ENCODE results near the gene SRMS. TPM values are rescaled to one million over a fixed set of nuclear protein-coding genes. Genes with fewer than 3 reads are reported as not detected.

SRMS gene
- total and polyA plus RNA-seq, 2 donors (not counting 1 experiment from before 2014, with no cell fraction given), result not detected

- TF ChIP-seq, protein P1, sequence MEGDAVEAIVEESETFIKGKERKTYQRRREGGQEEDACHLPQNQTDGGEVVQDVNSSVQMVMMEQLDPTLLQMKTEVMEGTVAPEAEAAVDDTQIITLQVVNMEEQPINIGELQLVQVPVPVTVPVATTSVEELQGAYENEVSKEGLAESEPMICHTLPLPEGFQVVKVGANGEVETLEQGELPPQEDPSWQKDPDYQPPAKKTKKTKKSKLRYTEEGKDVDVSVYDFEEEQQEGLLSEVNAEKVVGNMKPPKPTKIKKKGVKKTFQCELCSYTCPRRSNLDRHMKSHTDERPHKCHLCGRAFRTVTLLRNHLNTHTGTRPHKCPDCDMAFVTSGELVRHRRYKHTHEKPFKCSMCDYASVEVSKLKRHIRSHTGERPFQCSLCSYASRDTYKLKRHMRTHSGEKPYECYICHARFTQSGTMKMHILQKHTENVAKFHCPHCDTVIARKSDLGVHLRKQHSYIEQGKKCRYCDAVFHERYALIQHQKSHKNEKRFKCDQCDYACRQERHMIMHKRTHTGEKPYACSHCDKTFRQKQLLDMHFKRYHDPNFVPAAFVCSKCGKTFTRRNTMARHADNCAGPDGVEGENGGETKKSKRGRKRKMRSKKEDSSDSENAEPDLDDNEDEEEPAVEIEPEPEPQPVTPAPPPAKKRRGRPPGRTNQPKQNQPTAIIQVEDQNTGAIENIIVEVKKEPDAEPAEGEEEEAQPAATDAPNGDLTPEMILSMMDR (conservative IDR thresholded peaks at IDR 0.05 in 1 of 2, IDR thresholded peaks at IDR 0.05 in 1 of 2; ENCODE audit: low read depth in 1 of 2, low read length in 2 of 2), result no peak
- no peak for TF ChIP-seq EZH2 (IDR thresholded peaks at IDR 0.05; ENCODE audit: low read length, missing control alignments)
- H2AFZ ChIP-seq (ENCODE audit: low read length), result no peak overlapping the region
- H3K79me2 ChIP-seq (ENCODE audit: control insufficient read depth, insufficient read depth, low read length), result no peaks in the 10 kb centered on the region
- no peak overlapping the region for H3K27ac ChIP-seq (ENCODE audit: insufficient read depth, low read length)
- H3K36me3 ChIP-seq (ENCODE audit: control insufficient read depth, insufficient read depth, low read length), result no peaks in the 10 kb centered on the region
- H3K9me3 ChIP-seq (ENCODE audit: control insufficient read depth, insufficient read depth, low read depth, low read length), result no peaks in the 10 kb centered on the region
- no peak for DNase-seq (ENCODE audit: low read depth in 2 of 2)
- no peaks in the 10 kb centered on the region for H4K20me1 ChIP-seq (ENCODE audit: control insufficient read depth, extremely low read depth, insufficient read depth, low read length)
- no peak overlapping the region for H3K4me3 ChIP-seq (replicated peaks in 1 of 4; ENCODE audit: control extremely low read depth in 1 of 4, insufficient read depth in 1 of 4, low read depth in 3 of 4, low read length in 4 of 4)
- H3K4me2 ChIP-seq (ENCODE audit: extremely low read depth, insufficient read depth, low read length), result no peak overlapping the region
- H3K4me1 ChIP-seq (ENCODE audit: control insufficient read depth, extremely low read depth, insufficient read depth, low read length), result peaks cover 3% of the 10 kb centered on the region
- no peak overlapping the region for H3K9ac ChIP-seq (ENCODE audit: insufficient read depth, low read length)
- no peaks in the 10 kb centered on the region for H3K27me3 ChIP-seq (ENCODE audit: control insufficient read depth, insufficient read depth, low read length)
Measured at GRCh38 chr20:63541371-63541770, 6.2 kb downstream of the SRMS start.

DNA sequence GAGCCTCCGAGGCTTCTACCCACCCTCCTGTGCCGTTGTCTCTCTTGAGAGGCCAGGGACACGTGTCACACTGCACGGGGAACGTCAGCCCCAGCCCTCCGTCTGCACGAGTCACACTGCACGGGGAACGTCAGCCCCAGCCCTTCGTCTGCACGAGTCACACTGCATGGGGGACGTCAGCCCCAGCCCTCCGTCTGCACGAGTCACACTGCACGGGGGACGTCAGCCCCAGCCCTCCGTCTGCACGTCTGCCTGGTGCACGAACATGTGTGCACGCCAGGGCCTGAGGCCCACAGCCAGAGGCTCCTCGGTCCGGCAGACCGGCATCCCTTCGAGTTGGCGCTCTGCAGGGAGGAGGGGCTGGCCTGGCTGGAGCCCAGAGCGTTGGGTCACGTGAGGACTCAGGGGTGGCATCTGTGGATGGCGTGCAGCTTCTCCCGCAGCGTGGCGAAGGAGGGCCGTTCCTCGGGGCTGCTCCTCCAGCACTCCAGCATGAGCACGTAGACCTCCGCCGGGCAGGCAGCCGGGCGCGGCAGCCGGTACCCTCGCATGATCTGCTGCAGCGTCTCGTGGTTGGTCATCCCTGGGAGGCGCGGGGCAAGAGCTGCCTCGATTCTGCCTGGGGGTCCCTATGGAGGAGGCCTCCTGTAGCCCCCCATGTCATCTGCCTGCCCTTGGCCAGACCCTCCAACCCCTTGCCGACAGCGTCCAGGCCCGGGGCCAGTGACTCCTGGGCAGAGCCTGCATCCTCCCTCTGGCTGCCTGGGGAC, 6.9 kb downstream of the SRMS start:
- H4K20me1 ChIP-seq (ENCODE audit: control insufficient read depth, extremely low read depth, insufficient read depth, low read length), result no peaks in the 10 kb centered on the region
- no peak overlapping the region for H3K4me2 ChIP-seq (ENCODE audit: extremely low read depth, insufficient read depth, low read length)
- no peak overlapping the region for H3K4me3 ChIP-seq (replicated peaks in 1 of 4; ENCODE audit: control extremely low read depth in 1 of 4, insufficient read depth in 1 of 4, low read depth in 3 of 4, low read length in 4 of 4)
- peaks cover 5% of the 10 kb centered on the region for H3K4me1 ChIP-seq (ENCODE audit: control insufficient read depth, extremely low read depth, insufficient read depth, low read length)
- no peaks in the 10 kb centered on the region for H3K9me3 ChIP-seq (ENCODE audit: control insufficient read depth, insufficient read depth, low read depth, low read length)
- no peak overlapping the region for H3K9ac ChIP-seq (ENCODE audit: insufficient read depth, low read length)
- no peaks in the 10 kb centered on the region for H3K36me3 ChIP-seq (ENCODE audit: control insufficient read depth, insufficient read depth, low read length)
- no peaks in the 10 kb centered on the region for H3K27me3 ChIP-seq (ENCODE audit: control insufficient read depth, insufficient read depth, low read length)
- no peak for DNase-seq (ENCODE audit: low read depth in 2 of 2)
- H2AFZ ChIP-seq (ENCODE audit: low read length), result no peak overlapping the region
- no peaks in the 10 kb centered on the region for H3K79me2 ChIP-seq (ENCODE audit: control insufficient read depth, insufficient read depth, low read length)
- H3K27ac ChIP-seq (ENCODE audit: insufficient read depth, low read length), result no peak overlapping the region
- TF ChIP-seq, protein P1 (conservative IDR thresholded peaks at IDR 0.05 in 1 of 2, IDR thresholded peaks at IDR 0.05 in 1 of 2; ENCODE audit: low read depth in 1 of 2, low read length in 2 of 2), result no peak
- TF ChIP-seq EZH2 (IDR thresholded peaks at IDR 0.05; ENCODE audit: low read length, missing control alignments), result no peak

DNA sequence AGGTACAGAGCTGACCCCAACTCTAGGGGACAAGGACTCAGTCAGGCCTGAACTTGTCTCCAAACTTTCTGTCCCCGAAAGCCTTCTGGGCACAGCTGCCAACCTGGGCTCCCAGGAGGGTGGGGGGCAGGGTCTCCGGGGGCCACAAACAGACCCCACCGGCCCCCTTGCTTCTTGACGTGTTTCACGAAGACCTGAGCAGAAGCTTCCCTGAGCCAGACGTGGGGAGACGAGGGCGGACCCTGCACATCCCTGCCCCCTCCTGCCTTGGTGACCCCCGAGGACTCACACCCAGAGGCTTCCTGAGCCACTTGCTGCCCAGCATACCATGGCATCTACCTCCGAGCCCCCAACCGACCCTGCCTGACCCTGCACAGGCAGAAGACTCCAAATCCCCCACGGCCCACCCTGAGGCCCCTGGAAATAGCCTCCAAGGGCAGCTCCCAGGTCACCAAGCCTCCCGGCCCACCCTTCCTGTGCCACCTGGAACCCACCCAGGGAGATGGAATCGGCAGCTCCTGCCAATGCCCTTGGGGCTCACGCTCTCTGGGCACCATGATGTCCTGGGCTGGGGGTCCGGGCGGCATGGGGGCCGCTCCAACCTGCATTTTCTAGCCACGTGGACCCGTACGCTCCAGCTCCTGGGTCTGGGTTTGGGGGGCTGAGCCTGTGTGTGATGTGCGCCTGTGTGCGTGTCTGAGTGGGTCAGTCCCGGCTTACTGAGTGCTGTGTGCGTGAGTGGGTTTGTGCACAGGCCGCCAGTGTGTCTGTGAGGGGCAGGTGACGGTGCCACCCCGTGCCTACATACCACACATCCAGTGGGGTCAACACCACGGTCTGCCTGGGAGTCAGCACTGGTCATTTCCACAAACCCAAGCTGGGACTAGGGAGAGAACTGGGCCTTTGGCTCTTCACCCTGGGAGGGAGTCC, 7.8 kb downstream of the SRMS start:
- no peaks in the 10 kb centered on the region for H3K9me3 ChIP-seq (ENCODE audit: control insufficient read depth, insufficient read depth, low read depth, low read length)
- H3K9ac ChIP-seq (ENCODE audit: insufficient read depth, low read length), result no peak overlapping the region
- peaks cover 5% of the 10 kb centered on the region for H3K4me1 ChIP-seq (ENCODE audit: control insufficient read depth, extremely low read depth, insufficient read depth, low read length)
- no peak overlapping the region for H3K4me3 ChIP-seq (replicated peaks in 1 of 4; ENCODE audit: control extremely low read depth in 1 of 4, insufficient read depth in 1 of 4, low read depth in 3 of 4, low read length in 4 of 4)
- TF ChIP-seq, protein P1 (conservative IDR thresholded peaks at IDR 0.05 in 1 of 2, IDR thresholded peaks at IDR 0.05 in 1 of 2; ENCODE audit: low read depth in 1 of 2, low read length in 2 of 2), result no peak
- H3K4me2 ChIP-seq (ENCODE audit: extremely low read depth, insufficient read depth, low read length), result no peak overlapping the region
- no peak overlapping the region for H3K27ac ChIP-seq (ENCODE audit: insufficient read depth, low read length)
- no peaks in the 10 kb centered on the region for H3K27me3 ChIP-seq (ENCODE audit: control insufficient read depth, insufficient read depth, low read length)
- DNase-seq (ENCODE audit: low read depth in 2 of 2), result no peak
- H4K20me1 ChIP-seq (ENCODE audit: control insufficient read depth, extremely low read depth, insufficient read depth, low read length), result no peaks in the 10 kb centered on the region
- no peak overlapping the region for H2AFZ ChIP-seq (ENCODE audit: low read length)
- no peaks in the 10 kb centered on the region for H3K36me3 ChIP-seq (ENCODE audit: control insufficient read depth, insufficient read depth, low read length)
- no peaks in the 10 kb centered on the region for H3K79me2 ChIP-seq (ENCODE audit: control insufficient read depth, insufficient read depth, low read length)
